Thyroid gland (tissue), 4 donors: Measurements from ENCODE around the gene SLC24A4. TPM values are rescaled to one million over a fixed set of nuclear protein-coding genes. Genes with fewer than 3 reads are reported as not detected.

Experiments used
- DNase-seq, 2 donors: peaks; one replicate each; pipeline ENCODE4 v3.0.0-alpha.2; 2019
- H3K27ac ChIP-seq, 3 donors: fragments of 200-600 bp; sonication (generic); 1 replicate in 2 of 3; 2 replicates in 1 of 3; pipeline ENCODE4 v1.5.1; 2016 to 2019; ENCODE audit warnings: mild to moderate bottlenecking in 1 of 3, moderate library complexity in 1 of 3
- H3K27me3 ChIP-seq: fragments of 200-600 bp; sonication (generic); one replicate; pipeline ENCODE4 v1.5.1; 2019
- H3K36me3 ChIP-seq, 2 donors: fragments of 200-600 bp; sonication (generic); one replicate each; pipeline ENCODE4 v1.5.1; 2016 to 2019
- H3K4me1 ChIP-seq, 2 donors: fragments of 200-600 bp; sonication (generic); one replicate each; pipeline ENCODE4 v1.5.1; 2017 to 2019
- H3K4me3 ChIP-seq, 3 donors: fragments of 200-600 bp; sonication (generic); replicated peaks in 1 of 3; 1 replicate in 2 of 3; 2 replicates in 1 of 3; pipeline ENCODE4 v1.5.1; 2016; ENCODE audit warnings: mild to moderate bottlenecking in 1 of 3
- H3K9me3 ChIP-seq: fragments of 200-600 bp; sonication (generic); one replicate; pipeline ENCODE4 v1.5.1; 2017
- POLR2A ChIP-seq, 2 donors: fragments of 450-650 bp; IDR thresholded peaks; one replicate each; pipeline ENCODE4 v1.6.1; 2017; ENCODE audit warnings: antibody characterized with exemption in 2 of 2, mild to moderate bottlenecking in 2 of 2, moderate library complexity in 1 of 2
- WGBS, 2 donors: methylation state at CpG; one replicate each; pipeline ENCODE4 v1.1.5; 2017; 5-methylcytosine and 5-hydroxymethylcytosine counted together
- intact Hi-C: fragments of 100-400 bp; cut with DNase I; formaldehyde crosslinking; loops from one replicate; pipeline ENCODE4 v1.15.1; 2023
- total RNA-seq, 4 donors: library from RNA; depleted of rRNA; stranded (reverse); fragments of >200 nt; gene quantifications; one replicate each; pipeline ENCODE4 v1.2.3, GENCODE V29; 2016
- TF ChIP-seq, protein P1 (sequence below), 6 experiments: fragments of 200-600 bp in 3 of 6; fragments of 450-650 bp in 3 of 6; sonication (generic) in 3 of 6; IDR thresholded peaks; one replicate each; pipeline ENCODE4 v1.5.1; 2016 to 2019; ENCODE audit warnings: antibody characterized with exemption in 6 of 6, mild to moderate bottlenecking in 2 of 6, inconsistent platforms in 1 of 6, moderate library complexity in 1 of 6

Gene SLC24A4
- total RNA-seq, 4 donors from 2014 or later, result 0.05 to 0.46 (median 0.19) TPM

DNA sequence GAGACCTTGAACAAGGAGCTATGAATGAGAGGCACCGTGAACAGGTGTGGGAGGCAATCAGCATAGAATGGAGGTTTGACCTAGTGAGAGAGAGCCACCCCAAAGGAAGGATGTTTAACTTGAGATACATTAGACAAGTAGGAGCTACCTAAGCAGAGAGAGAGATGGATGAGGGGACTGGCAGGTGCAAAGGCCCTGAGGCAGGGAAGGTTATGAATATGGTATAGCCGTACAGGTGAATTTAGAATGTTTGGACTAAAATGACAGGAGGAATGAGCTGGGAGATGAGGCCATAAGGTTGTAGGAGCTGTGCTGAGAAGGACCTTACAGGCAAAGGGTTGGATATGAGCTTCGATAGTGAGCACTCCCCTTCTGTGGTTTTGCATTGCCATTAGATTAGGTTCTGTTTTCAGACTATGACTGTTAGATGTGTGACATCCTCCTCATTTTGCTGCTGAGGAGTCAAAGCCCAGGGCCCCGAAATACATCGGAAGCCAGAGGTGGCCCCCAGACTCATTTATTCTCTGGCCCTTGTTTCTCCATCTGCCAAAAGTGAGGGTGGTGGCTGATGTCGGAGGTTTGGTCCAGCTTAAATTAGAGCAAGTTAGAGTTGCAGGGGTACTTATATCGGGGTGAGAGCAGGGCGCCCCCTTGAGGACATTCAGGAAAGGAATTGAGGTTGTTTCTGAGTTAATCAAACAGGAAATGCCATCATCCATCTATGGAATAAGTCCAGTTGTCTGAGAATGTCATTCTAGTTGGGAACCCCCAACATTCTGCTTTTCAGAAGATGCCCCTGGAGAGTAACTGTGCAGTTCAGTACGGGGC, 29.4 kb downstream of the SLC24A4 start:
- DNase-seq, result no peak
- TF ChIP-seq, protein P1, sequence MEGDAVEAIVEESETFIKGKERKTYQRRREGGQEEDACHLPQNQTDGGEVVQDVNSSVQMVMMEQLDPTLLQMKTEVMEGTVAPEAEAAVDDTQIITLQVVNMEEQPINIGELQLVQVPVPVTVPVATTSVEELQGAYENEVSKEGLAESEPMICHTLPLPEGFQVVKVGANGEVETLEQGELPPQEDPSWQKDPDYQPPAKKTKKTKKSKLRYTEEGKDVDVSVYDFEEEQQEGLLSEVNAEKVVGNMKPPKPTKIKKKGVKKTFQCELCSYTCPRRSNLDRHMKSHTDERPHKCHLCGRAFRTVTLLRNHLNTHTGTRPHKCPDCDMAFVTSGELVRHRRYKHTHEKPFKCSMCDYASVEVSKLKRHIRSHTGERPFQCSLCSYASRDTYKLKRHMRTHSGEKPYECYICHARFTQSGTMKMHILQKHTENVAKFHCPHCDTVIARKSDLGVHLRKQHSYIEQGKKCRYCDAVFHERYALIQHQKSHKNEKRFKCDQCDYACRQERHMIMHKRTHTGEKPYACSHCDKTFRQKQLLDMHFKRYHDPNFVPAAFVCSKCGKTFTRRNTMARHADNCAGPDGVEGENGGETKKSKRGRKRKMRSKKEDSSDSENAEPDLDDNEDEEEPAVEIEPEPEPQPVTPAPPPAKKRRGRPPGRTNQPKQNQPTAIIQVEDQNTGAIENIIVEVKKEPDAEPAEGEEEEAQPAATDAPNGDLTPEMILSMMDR (IDR thresholded peaks at IDR 0.05), result no peak
- TF ChIP-seq POLR2A (IDR thresholded peaks at IDR 0.05), result no peak
- Histone ChIP-seq H3K9me3 (no peaks in the 10 kb centered on the region), H3K27me3 (no peaks in the 10 kb centered on the region), H3K4me3 (no peak overlapping the region), H3K4me1 (no peaks in the 10 kb centered on the region), H3K36me3 (no peaks in the 10 kb centered on the region), H3K27ac (no peak overlapping the region)
- intact Hi-C loops, result no loop called here
- WGBS, 2 donors, result 47 to 49% methylated on average over 9 of the region's 9 CpGs

DNA sequence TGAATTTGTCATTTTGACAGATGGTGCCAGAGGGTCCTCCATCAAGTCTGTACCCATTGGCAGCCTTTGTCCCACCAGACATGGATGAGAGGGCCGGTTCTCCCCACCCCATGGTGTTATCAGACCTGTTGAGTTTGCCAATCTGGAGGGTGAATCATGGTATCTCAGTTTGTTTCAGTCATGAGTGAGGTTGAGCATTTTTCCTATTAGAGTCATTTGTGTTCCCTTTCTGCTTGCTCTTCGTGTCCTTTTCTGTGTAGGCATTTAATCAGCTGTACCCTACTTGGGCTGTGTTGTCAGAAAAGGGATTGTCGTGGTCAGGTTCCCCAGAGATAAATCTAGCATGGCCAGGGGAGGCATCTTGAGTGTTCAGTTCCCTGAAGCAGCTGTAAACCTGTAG, 30.5 kb downstream of the SLC24A4 start:
- H3K36me3 ChIP-seq, result no peaks in the 10 kb centered on the region
- intact Hi-C loops, result no loop called here
- H3K27me3 ChIP-seq, result no peaks in the 10 kb centered on the region
- H3K27ac ChIP-seq, result no peak overlapping the region
- no peaks in the 10 kb centered on the region for H3K4me1 ChIP-seq
- no peak overlapping the region for H3K4me3 ChIP-seq
- 75 to 80% methylated on average over 3 of the region's 3 CpGs for WGBS, 2 donors
- no peaks in the 10 kb centered on the region for H3K9me3 ChIP-seq
- TF ChIP-seq, protein P1 (IDR thresholded peaks at IDR 0.05), result no peak
- no peak for TF ChIP-seq POLR2A (IDR thresholded peaks at IDR 0.05)
- DNase-seq, result no peak

DNA sequence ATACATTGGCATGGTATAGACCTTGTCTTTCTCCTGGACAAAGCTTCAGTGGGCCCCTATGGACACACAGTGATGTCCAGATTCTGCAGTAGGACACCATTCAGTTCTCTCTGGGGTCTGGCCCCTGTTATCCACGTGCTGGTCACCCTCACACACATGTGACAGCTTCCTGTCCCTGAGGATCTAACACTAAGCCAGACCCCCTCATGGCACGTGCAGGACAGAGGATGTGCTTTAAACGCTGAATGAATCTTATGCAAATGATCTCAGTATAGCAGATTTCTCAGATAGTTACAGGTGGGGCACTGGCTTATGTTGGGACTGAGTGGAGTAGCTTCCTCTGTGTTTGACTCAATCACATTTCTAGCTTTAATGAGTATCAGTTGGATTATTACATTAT, 33.7 kb downstream of the SLC24A4 start:
- Histone ChIP-seq H3K36me3 (no peaks in the 10 kb centered on the region), H3K4me3 (no peak overlapping the region), H3K9me3 (no peaks in the 10 kb centered on the region), H3K4me1 (no peaks in the 10 kb centered on the region), H3K27ac (no peak overlapping the region), H3K27me3 (no peaks in the 10 kb centered on the region)
- DNase-seq, result no peak
- 15 to 33% methylated on average over 3 of the region's 3 CpGs for WGBS, 2 donors
- no peak for TF ChIP-seq POLR2A (IDR thresholded peaks at IDR 0.05)
- TF ChIP-seq, protein P1 (IDR thresholded peaks at IDR 0.05), result no peak
- intact Hi-C loops, result no loop called here

DNA sequence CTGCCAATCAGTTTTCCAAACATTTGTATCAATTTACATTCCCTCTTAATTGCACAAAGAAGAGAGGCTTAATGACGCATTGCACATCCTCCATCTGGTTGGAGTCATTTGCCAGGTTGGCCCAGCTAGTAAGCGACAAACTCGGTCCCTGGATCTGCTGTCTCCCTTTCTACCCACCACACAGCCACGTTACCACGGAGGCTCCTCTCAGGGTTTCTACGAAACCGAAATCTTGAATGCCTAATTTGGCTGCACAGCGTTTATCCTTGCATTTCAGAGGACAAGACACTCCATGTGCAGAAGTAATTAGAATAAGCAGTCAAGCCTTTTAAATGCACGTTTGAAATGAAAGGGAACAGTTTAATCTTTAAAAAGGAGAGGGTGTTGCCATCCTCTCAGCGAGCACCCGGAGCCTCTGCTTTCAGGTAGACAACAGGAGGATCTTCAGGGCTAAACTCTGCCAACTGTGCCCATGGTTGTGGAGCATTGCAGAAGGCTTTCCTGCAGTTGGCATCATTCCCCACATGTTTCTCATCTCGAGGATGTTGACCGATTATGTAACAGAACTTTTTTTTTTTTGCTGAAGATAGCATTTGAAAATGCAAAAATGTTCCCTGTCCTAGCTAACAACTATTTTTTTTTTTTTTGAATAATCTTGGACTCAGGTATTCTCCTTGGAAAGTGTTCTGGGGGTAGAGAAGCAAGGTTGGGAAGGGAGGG, 37.8 kb downstream of the SLC24A4 start:
- intact Hi-C loops, result no loop called here
- 73 to 77% methylated on average over 13 of the region's 13 CpGs for WGBS, 2 donors

More for the DNA sequence above, 37.8 kb downstream of the SLC24A4 start:
- H3K4me3 ChIP-seq, result no peak overlapping the region
- TF ChIP-seq POLR2A (IDR thresholded peaks at IDR 0.05), result no peak
- TF ChIP-seq, protein P1 (IDR thresholded peaks at IDR 0.05), result no peak
- no peaks in the 10 kb centered on the region for H3K27me3 ChIP-seq
- no peak for DNase-seq
- H3K9me3 ChIP-seq, result no peaks in the 10 kb centered on the region
- no peaks in the 10 kb centered on the region for H3K36me3 ChIP-seq
- no peak overlapping the region for H3K27ac ChIP-seq
- no peaks in the 10 kb centered on the region for H3K4me1 ChIP-seq
